HepG2 (cell line): ENCODE measurements around the gene SURF2. TPM values are rescaled to one million over a fixed set of nuclear protein-coding genes. Genes with fewer than 3 reads are reported as not detected.

Experiments
- ATF5 ChIP-seq: sonication (generic); formaldehyde crosslinking; IDR thresholded peaks from 2 replicates; pipeline ENCODE4 v1.4.0; 2020; ENCODE audit warnings: mild to moderate bottlenecking, low read depth, missing genetic modification reagents
- CEBPB ChIP-seq: IDR thresholded peaks from 2 replicates; pipeline ENCODE4 v1.6.1; 2011; ENCODE audit warnings: low read depth, low read length, improper control_type of control experiment, borderline replicate concordance
- GLI4 ChIP-seq: sonication (generic); formaldehyde crosslinking; IDR thresholded peaks from 2 replicates; pipeline ENCODE4 v1.5.1; 2020; ENCODE audit warnings: missing genetic modification reagents, mild to moderate bottlenecking, moderate library complexity, borderline replicate concordance
- HCFC1 ChIP-seq: fragments of 150-350 bp; IDR thresholded peaks from 2 replicates; pipeline ENCODE4 v1.6.1; 2014; ENCODE audit warnings: low read depth, low read length
- HDAC2 ChIP-seq: sonication (generic); formaldehyde crosslinking; IDR thresholded peaks from 2 replicates; pipeline ENCODE4 v1.4.0; 2020; ENCODE audit warnings: missing genetic modification reagents
- HNF4G ChIP-seq, 2 experiments: sonication (generic) in 1 of 2; formaldehyde crosslinking in 1 of 2; IDR thresholded peaks; 2 replicates each; pipeline versions ENCODE4 v1.4.0 to v1.6.1; 2011 to 2020; ENCODE audit warnings: borderline replicate concordance in 2 of 2, low read depth in 2 of 2, mild to moderate bottlenecking in 2 of 2, low read length in 1 of 2, missing genetic modification reagents in 1 of 2, moderate library complexity in 1 of 2
- KLF15 ChIP-seq: sonication (generic); formaldehyde crosslinking; IDR thresholded peaks from 2 replicates; pipeline ENCODE4 v1.8.1; 2023; ENCODE audit warnings: borderline replicate concordance, mild to moderate bottlenecking, inconsistent platforms, missing genetic modification reagents, mixed read lengths
- MTA3 ChIP-seq: sonication (generic); formaldehyde crosslinking; IDR thresholded peaks from 2 replicates; pipeline ENCODE4 v1.4.0; 2020; ENCODE audit warnings: missing genetic modification reagents
- MTF1 ChIP-seq: sonication (generic); formaldehyde crosslinking; IDR thresholded peaks from 2 replicates; pipeline ENCODE4 v1.5.0; 2020; ENCODE audit warnings: missing genetic modification reagents
- MTF2 ChIP-seq: sonication (generic); formaldehyde crosslinking; IDR thresholded peaks from 2 replicates; pipeline ENCODE4 v1.5.0; 2020; ENCODE audit warnings: missing genetic modification reagents, borderline replicate concordance
- SP5 ChIP-seq: IDR thresholded peaks from 2 replicates; pipeline ENCODE4 v1.6.1; 2016; ENCODE audit warnings: low read depth, borderline replicate concordance
- UBTF ChIP-seq: sonication (generic); formaldehyde crosslinking; IDR thresholded peaks from 2 replicates; pipeline ENCODE4 v1.4.0; 2020; ENCODE audit warnings: mild to moderate bottlenecking, missing genetic modification reagents
- ZNF18 ChIP-seq: sonication (generic); formaldehyde crosslinking; IDR thresholded peaks from 2 replicates; pipeline ENCODE4 v1.8.0; 2022; ENCODE audit warnings: mild to moderate bottlenecking, missing genetic modification reagents; ENCODE audit not compliant: insufficient replicate concordance
- ZNF224 ChIP-seq: sonication (generic); formaldehyde crosslinking; IDR thresholded peaks from 2 replicates; pipeline ENCODE4 v1.5.0; 2020; ENCODE audit warnings: mild to moderate bottlenecking, missing genetic modification reagents
- ZNF263 ChIP-seq: sonication (generic); formaldehyde crosslinking; IDR thresholded peaks from 2 replicates; pipeline ENCODE4 v1.4.0; 2020; ENCODE audit warnings: missing genetic modification reagents
- ZNF382 ChIP-seq: sonication (generic); formaldehyde crosslinking; IDR thresholded peaks from 2 replicates; pipeline ENCODE4 v1.5.0; 2020; ENCODE audit warnings: missing genetic modification reagents, mild to moderate bottlenecking, borderline replicate concordance
- ZNF607 ChIP-seq: sonication (generic); formaldehyde crosslinking; IDR thresholded peaks from 2 replicates; pipeline ENCODE4 v1.5.1; 2020; ENCODE audit warnings: missing genetic modification reagents, mild to moderate bottlenecking, borderline replicate concordance
- polyA plus RNA-seq, 8 experiments: library from polyadenylated mRNA; depleted of rRNA in 3 of 8; stranded (reverse) in 7 of 8; unstranded in 1 of 8; fragments of >200 nt; fragmentation: Illumina TruSeq in 4 of 8; extraction: Trizol in 4 of 8; gene quantifications; 2 replicates each; pipeline versions ENCODE4 v1.2.1 to v1.2.3, GENCODE V29; 2011 to 2016; ENCODE audit warnings: low read depth in 4 of 8, missing spikeins in 1 of 8, mixed read lengths in 1 of 8; ENCODE audit not compliant: insufficient read depth in 1 of 8
- total RNA-seq, 5 experiments: library from RNA; depleted of rRNA; stranded (reverse); fragments of >200 nt; fragmentation: Illumina TruSeq; extraction: Trizol; gene quantifications; 2 replicates each; pipeline ENCODE4 v1.2.3, GENCODE V29; 2016; ENCODE audit warnings: low read depth in 1 of 5
- TF ChIP-seq, protein P1 (sequence below): sonication (generic); formaldehyde crosslinking; IDR thresholded peaks from 2 replicates; pipeline ENCODE4 v1.4.0; 2020; ENCODE audit warnings: missing genetic modification reagents
- TF ChIP-seq, protein P2 (sequence below): IDR thresholded peaks from 2 replicates; pipeline ENCODE4 v1.6.1; 2016

SURF2 gene
- total and polyA plus RNA-seq, 2 of the 13 experiments (the other 11 are each of a cell fraction or from before 2014, with no cell fraction given), result 6.3 to 13.6 TPM

DNA sequence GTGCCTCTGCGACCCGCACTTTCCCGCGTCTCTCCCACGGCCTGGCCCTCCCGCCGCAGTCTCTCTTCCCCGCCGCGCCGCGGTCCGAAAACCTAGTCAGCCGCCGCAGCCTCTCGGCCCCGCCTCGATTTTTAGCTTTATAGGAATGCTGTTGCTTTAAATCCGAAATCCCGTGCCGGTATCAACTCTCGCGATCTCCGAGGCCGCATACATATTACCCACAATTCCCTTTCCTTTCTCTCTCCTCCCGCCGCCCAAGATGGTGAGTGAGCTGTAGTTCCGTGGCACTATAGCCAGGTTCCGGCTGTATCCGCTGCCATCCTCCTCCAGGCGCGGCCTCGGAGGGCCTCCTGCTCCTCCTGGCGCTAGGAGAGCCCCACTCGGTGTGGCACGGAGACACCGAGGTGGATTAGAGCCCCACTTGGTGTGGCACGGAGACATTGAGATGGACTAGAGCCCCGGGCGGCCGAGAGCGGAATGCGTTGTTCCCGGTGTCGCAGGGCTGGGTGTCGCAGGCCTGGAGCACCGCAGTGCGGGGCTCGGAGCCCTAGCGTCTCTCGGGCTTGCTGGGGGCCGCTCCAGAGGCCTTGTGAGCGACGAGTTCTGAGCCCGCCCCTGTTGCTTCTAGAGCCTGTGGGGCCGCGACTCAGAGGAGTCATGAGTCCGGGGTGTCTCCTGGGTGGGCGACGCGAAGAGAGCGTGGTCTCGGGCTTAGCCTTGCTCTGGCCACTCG is 8.2 kb upstream of the SURF2 start, which contains the start of the genes MED22 and RPL7A (continued):
- no peak for TF ChIP-seq MTF2
- TF ChIP-seq, protein P1, sequence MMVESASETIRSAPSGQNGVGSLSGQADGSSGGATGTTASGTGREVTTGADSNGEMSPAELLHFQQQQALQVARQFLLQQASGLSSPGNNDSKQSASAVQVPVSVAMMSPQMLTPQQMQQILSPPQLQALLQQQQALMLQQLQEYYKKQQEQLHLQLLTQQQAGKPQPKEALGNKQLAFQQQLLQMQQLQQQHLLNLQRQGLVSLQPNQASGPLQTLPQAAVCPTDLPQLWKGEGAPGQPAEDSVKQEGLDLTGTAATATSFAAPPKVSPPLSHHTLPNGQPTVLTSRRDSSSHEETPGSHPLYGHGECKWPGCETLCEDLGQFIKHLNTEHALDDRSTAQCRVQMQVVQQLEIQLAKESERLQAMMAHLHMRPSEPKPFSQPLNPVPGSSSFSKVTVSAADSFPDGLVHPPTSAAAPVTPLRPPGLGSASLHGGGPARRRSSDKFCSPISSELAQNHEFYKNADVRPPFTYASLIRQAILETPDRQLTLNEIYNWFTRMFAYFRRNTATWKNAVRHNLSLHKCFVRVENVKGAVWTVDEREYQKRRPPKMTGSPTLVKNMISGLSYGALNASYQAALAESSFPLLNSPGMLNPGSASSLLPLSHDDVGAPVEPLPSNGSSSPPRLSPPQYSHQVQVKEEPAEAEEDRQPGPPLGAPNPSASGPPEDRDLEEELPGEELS (CRISPR knock-in tag), result peak; percentile 54; the same call in 1 of the 2 replicates
- peak; percentile 60 for TF ChIP-seq UBTF
- 0 out of 2 replicates have a peak, but pooled peaks have one; percentile 46 for TF ChIP-seq ZNF263 (CRISPR knock-in tag)
- TF ChIP-seq, protein P2, sequence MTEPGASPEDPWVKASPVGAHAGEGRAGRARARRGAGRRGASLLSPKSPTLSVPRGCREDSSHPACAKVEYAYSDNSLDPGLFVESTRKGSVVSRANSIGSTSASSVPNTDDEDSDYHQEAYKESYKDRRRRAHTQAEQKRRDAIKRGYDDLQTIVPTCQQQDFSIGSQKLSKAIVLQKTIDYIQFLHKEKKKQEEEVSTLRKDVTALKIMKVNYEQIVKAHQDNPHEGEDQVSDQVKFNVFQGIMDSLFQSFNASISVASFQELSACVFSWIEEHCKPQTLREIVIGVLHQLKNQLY (CRISPR knock-in tag), result no peak
- TF ChIP-seq HNF4G (IDR thresholded peaks at IDR 0.05; ENCODE audit: borderline replicate concordance, low read depth, low read length), result peak; percentile 20; the same call in 1 of the 2 replicates
- no peak for TF ChIP-seq HNF4G (CRISPR knock-in tag; IDR thresholded peaks at IDR 0.05; ENCODE audit: borderline replicate concordance, low read depth)
- TF ChIP-seq KLF15 (CRISPR knock-in tag), result no peak
- no peak for TF ChIP-seq MTF1 (CRISPR knock-in tag)
- peak; percentile 71 for TF ChIP-seq ZNF18 (CRISPR knock-in tag)
- peak; percentile 88; the same call in 1 of the 2 replicates for TF ChIP-seq GLI4 (CRISPR knock-in tag)
- TF ChIP-seq SP5 (CRISPR knock-in tag), result 0 out of 2 replicates have a peak, but pooled peaks have one; percentile 34
- TF ChIP-seq MTA3 (CRISPR knock-in tag), result no peak
- TF ChIP-seq CEBPB, result no peak
- TF ChIP-seq HDAC2 (CRISPR knock-in tag), result peak; percentile 64; the same call in 1 of the 2 replicates
- TF ChIP-seq ATF5 (CRISPR knock-in tag), result no peak
- TF ChIP-seq ZNF607 (CRISPR knock-in tag), result no peak; the same call in 1 of the 2 replicates
- no peak for TF ChIP-seq ZNF382 (CRISPR knock-in tag)
- TF ChIP-seq ZNF224 (CRISPR knock-in tag), result 0 out of 2 replicates have a peak, but pooled peaks have one; percentile 25
- TF ChIP-seq HCFC1, result peak; percentile 45; the same call in 1 of the 2 replicates
